ENCODE data around the gene RNF146. TPM values are rescaled to one million over a fixed set of nuclear protein-coding genes. Genes with fewer than 3 reads are reported as not detected.

RNF146 gene
- total and polyA plus RNA-seq, 2 of the 13 experiments (the other 11 are each of a cell fraction or from before 2014, with no cell fraction given) = 18.8 to 27.6 TPM

- in situ Hi-C loops (cut with HindIII; ENCODE audit: extremely low pct_ligation_motif_present, low pct_unique_long_range_greater_than_20kb) (no loop called here), intact Hi-C loops (cut with micrococcal nuclease; ENCODE audit: unreplicated experiment) (no loop called here)
- H3K4me1 ChIP-seq (ENCODE audit: insufficient read depth, low read length) = peaks cover under 1% of the 10 kb centered on the region; the same call in 1 of the 2 replicates
- no peaks in the 10 kb centered on the region for H3K79me2 ChIP-seq (ENCODE audit: insufficient read depth, low read length)
- ChIA-PET POLR2A (interaction anchor here (1.1 kb wide), 1 partner anchor 25 kb away, joined by 6 read pairs; the partner anchor contains the start of gene RNF146), CTCF (ENCODE audit: low intra/inter-chr PET ratio, low total read pairs) (no interaction called here)
- H3K4me2 ChIP-seq (ENCODE audit: low read depth, low read length) = no peak overlapping the region
- DNase-seq (ENCODE audit: low spot score) = no peak
- no peaks in the 10 kb centered on the region for H4K20me1 ChIP-seq (ENCODE audit: insufficient read depth, low read length)
- no peak overlapping the region for H3K27ac ChIP-seq (ENCODE audit: extremely low read length, insufficient read depth, low read length)
- TF ChIP-seq ZSCAN12 (CRISPR knock-in tag; IDR thresholded peaks at IDR 0.05) (no peak), RBM22 (optimal IDR thresholded peaks at IDR 0.05; ENCODE audit: low read length) (no peak), ZNF781 (CRISPR knock-in tag; IDR thresholded peaks at IDR 0.05; ENCODE audit: borderline replicate concordance, not compliant biosample characterization) (no peak), FOSL1 (CRISPR knock-in tag; IDR thresholded peaks at IDR 0.05; ENCODE audit: borderline replicate concordance) (no peak), HNF1B (CRISPR knock-in tag; IDR thresholded peaks at IDR 0.05) (no peak), AGO2 (optimal IDR thresholded peaks at IDR 0.05; ENCODE audit: low read depth, low read length) (no peak), ZNF343 (CRISPR knock-in tag; IDR thresholded peaks at IDR 0.05) (no peak), CBX2 (IDR thresholded peaks at IDR 0.05; ENCODE audit: low read depth, low read length) (no peak), CBX2 (CRISPR knock-in tag; IDR thresholded peaks at IDR 0.05; ENCODE audit: low read depth) (no peak), ZNF574 (CRISPR knock-in tag; IDR thresholded peaks at IDR 0.05) (no peak), THAP8 (CRISPR knock-in tag; IDR thresholded peaks at IDR 0.05; ENCODE audit: borderline replicate concordance) (no peak), ZNF282 (IDR thresholded peaks at IDR 0.05; ENCODE audit: partially characterized antibody) (no peak), DMAP1 (CRISPR knock-in tag; IDR thresholded peaks at IDR 0.05) (no peak), ARID2 (CRISPR knock-in tag; IDR thresholded peaks at IDR 0.05; ENCODE audit: borderline replicate concordance) (no peak), TFE3 (CRISPR knock-in tag; IDR thresholded peaks at IDR 0.05) (no peak)
- no peaks in the 10 kb centered on the region for H3K9me3 ChIP-seq (ENCODE audit: low read length)
- H3K27me3 ChIP-seq (ENCODE audit: control insufficient read depth in 1 of 2, insufficient read depth in 2 of 2, low read length in 2 of 2) = no peaks in the 10 kb centered on the region
- no peak overlapping the region for H3K4me3 ChIP-seq (replicated peaks in 1 of 3; ENCODE audit: insufficient read depth in 1 of 3, low read depth in 2 of 3, low read length in 3 of 3)
- H3K9ac ChIP-seq (ENCODE audit: insufficient read depth, low read depth, low read length) = no peak overlapping the region
- no TSS peak for BruUV-seq (replicated peaks)
- WGBS (ENCODE audit: low lambda C conversion rate) = 96% methylated on average over 5 of the region's 5 CpGs
- H3K36me3 ChIP-seq (replicated peaks in 1 of 2; ENCODE audit: control insufficient read depth in 1 of 2, insufficient read depth in 2 of 2, low read length in 2 of 2) = peaks cover 9 to 15% of the 10 kb centered on the region in 2 experiments; a peak in 4 of 5 replicates
- no peak for ATAC-seq
- no peak for FAIRE-seq
- H2AFZ ChIP-seq (ENCODE audit: low read length) = no peak overlapping the region
These were observed 24.8 kb downstream of the RNF146 start for GRCh38 chr6:127291495-127291894.
